Activated B cell treated with CpG ODN at 0.5 μM for 24 hours (primary cell): ENCODE results near the gene LBHD2. TPM values are rescaled to one million over a fixed set of nuclear protein-coding genes. Genes with fewer than 3 reads are reported as not detected.
"Not testable (repeated sequence)": the region's sequence is repeated elsewhere in the genome, so short reads cannot be mapped to it uniquely, and the experiment has no call there.

Experiments used
- ATAC-seq: fragments of 200-7000 bp; cut with Tn5 transposase; one replicate; pipeline ENCODE4 v1.10.0; 2021; ENCODE audit warnings: low read depth, mild to moderate bottlenecking, moderate library complexity
- CTCF ChIA-PET: fragments of 350-600 bp; sonication (Branson Sonifier 250); formaldehyde crosslinking; loops from one replicate; lab custom pipeline; 2021; ENCODE audit warnings: antibody characterized with exemption; lab: Charles Lee
- POLR2A ChIA-PET: fragments of 350-600 bp; sonication (Branson Sonifier 250); formaldehyde crosslinking; loops from one replicate; lab custom pipeline; 2021; ENCODE audit warnings: antibody characterized with exemption; lab: Charles Lee
- DNase-seq: peaks from one replicate; pipeline ENCODE4 v3.0.0; 2022
- H3K27ac Mint-ChIP-seq: one replicate; pipeline ENCODE4 v1.8.0; 2020; ENCODE audit warnings: mixed read lengths
- H3K27me3 Mint-ChIP-seq: one replicate; pipeline ENCODE4 v1.8.0; 2021; ENCODE audit warnings: mixed read lengths
- H3K36me3 Mint-ChIP-seq: one replicate; pipeline ENCODE4 v1.8.0; 2021; ENCODE audit warnings: low read depth, mixed read lengths
- H3K4me1 Mint-ChIP-seq: one replicate; pipeline ENCODE4 v1.8.0; 2021; ENCODE audit warnings: mixed read lengths
- H3K4me3 Mint-ChIP-seq: one replicate; pipeline ENCODE4 v1.8.0; 2020; ENCODE audit warnings: mild to moderate bottlenecking, mixed read lengths
- H3K9me3 Mint-ChIP-seq: one replicate; pipeline ENCODE4 v1.8.0; 2020; ENCODE audit warnings: mixed read lengths
- intact Hi-C: fragments of 100-400 bp; cut with micrococcal nuclease; formaldehyde crosslinking; loops from one replicate; pipeline ENCODE4 v1.15.1; 2024
- total RNA-seq: library from RNA; stranded (reverse); gene quantifications from 2 replicates; pipeline ENCODE4 v1.2.3, GENCODE V29; 2022
- TF ChIP-seq, protein P1 (sequence below): fragments of 200-600 bp; IDR thresholded peaks from one replicate; pipeline ENCODE4 v1.8.0; 2022; ENCODE audit warnings: antibody characterized with exemption, mild to moderate bottlenecking

The LBHD2 gene
- not detected in 2 replicates for total RNA-seq

DNA sequence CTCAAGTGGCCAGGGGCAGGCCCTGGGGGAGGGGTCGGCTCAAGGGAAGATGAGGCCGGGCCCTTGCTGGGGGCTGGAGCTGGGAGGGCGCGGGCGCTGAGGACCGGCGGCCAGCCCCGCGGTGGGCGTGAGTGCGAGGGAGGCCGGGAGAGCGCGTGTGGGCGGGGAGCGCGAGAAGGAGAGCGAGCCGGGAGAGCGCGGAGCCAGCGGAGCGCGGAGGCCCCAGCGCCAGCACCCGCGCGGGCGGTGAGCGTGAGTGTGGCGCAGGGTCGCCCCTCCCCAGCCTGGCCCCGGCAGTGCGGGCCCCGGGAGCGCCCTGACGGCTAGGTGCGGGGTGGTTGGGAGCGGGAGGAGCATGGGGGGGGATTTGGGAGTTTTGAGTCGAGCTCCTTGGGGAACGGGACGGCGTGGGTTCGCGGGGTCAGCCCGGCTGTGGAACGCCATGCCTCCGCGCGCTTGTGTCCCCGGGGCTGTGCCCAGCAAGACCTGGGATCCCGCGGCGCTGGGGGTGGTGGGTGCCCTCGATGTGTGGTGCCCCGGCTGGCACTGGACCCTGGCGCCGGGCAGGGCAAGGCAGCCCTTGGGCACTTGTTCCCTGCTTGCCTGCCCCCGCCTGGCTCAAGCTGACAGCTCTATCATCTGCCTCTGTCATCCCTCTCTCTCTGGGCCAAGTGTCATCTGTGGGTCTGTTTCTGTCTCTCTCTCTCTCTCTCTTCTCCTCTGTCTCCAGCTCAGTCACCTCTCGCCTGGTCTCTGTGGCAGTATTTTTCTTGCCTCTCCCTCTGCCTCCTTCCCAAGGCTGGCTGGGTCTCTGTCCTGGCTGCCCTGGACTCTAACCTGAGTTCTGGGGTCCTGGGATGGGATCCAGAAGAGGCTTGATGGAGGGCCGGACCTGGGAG, at the start of gene LBHD2:
Gene LBHD2 (plus strand): TSS at position 190 of the 899 bp plus-strand sequence. CDS start 1,803 bp downstream, outside the sequence.
- Mint-ChIP-seq H3K4me3 (no peak within 1 kb of the TSS), H3K27ac (no peak within 1 kb of the TSS), H3K4me1 (no peaks in the 10 kb centered on the region), H3K27me3 (peaks cover 14% of the 10 kb centered on the region), H3K9me3 (no peaks in the 10 kb centered on the region), H3K36me3 (no peaks in the 10 kb centered on the region)
- no peak for ATAC-seq
- TF ChIP-seq, protein P1, sequence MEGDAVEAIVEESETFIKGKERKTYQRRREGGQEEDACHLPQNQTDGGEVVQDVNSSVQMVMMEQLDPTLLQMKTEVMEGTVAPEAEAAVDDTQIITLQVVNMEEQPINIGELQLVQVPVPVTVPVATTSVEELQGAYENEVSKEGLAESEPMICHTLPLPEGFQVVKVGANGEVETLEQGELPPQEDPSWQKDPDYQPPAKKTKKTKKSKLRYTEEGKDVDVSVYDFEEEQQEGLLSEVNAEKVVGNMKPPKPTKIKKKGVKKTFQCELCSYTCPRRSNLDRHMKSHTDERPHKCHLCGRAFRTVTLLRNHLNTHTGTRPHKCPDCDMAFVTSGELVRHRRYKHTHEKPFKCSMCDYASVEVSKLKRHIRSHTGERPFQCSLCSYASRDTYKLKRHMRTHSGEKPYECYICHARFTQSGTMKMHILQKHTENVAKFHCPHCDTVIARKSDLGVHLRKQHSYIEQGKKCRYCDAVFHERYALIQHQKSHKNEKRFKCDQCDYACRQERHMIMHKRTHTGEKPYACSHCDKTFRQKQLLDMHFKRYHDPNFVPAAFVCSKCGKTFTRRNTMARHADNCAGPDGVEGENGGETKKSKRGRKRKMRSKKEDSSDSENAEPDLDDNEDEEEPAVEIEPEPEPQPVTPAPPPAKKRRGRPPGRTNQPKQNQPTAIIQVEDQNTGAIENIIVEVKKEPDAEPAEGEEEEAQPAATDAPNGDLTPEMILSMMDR = no peak
- CTCF ChIA-PET = no interaction called here
- POLR2A ChIA-PET = interaction anchor here (0.7 kb wide), 1 partner anchor 24 kb away, joined by 3 read pairs; no protein-coding TSS in a partner anchor
- intact Hi-C loops = no loop called here
- DNase-seq = no peak

DNA sequence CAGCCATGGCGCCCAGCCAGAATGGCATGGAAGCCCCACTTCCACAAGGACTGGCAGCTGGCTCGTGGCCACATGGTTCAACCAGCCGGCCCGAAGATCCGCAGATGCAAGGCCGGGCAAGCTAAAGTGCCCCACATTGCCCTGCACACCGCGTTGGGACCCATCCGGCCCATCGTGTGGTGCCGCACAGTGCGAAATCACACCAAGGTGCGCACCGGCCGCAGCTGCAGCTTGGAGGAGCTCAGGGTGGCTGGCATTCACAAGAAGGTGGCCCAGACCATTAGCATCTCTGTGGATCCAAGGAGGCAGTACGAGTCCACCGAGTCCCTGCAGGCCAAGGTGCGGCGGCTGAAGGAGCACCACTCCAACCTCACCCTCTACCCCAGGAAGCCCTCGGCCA, 42.5 kb upstream of the LBHD2 start:
- ATAC-seq = no peak
- peaks cover 19% of the 10 kb centered on the region for H3K36me3 Mint-ChIP-seq
- ChIA-PET CTCF (no interaction called here), POLR2A (no interaction called here)
- no peaks in the 10 kb centered on the region for H3K27me3 Mint-ChIP-seq
- no peak overlapping the region for H3K27ac Mint-ChIP-seq
- TF ChIP-seq, protein P1 = no peak
- intact Hi-C loops = no loop called here
- no peak for DNase-seq
- no peak overlapping the region for H3K4me3 Mint-ChIP-seq
- H3K4me1 Mint-ChIP-seq = peaks cover 33% of the 10 kb centered on the region
- peaks cover 5% of the 10 kb centered on the region for H3K9me3 Mint-ChIP-seq

DNA sequence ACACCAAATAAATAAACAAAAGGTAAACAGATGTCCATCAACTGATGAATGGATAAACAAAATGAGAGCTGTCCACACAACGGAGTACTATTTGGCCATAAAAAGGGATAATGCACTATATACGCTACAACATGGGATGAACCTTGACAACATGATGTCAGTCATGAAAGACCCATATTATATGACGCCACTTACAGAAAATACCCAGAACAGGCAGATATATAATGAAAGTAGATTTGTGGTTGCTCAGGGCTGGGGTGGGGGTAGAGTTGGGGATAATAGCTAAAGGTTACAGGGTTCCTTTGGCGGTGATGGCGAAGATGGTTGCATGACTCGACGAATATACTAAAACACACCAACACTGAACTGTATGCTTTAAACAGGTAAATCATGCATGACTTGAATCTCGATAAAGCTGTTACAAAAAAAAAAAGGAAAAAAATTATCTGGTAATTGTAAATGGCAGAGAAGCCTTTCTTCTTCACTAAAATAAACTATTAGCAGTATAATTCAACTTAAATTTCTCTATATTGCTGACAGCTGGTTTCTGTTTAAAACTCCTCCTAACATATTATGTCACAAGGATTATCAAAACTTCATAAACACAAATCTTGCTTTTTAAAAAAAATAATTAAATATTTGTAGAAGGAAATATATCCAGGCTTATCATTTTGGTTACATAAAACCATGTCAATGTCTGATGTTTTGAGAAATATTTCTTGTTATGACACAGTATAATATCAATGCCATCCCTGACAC, 40.6 kb upstream of the LBHD2 start:
- POLR2A ChIA-PET = no interaction called here
- CTCF ChIA-PET = no interaction called here
- TF ChIP-seq, protein P1 = no peak
- Mint-ChIP-seq H3K36me3 (peaks cover 21% of the 10 kb centered on the region), H3K4me3 (no peak overlapping the region), H3K27ac (no peak overlapping the region), H3K27me3 (no peaks in the 10 kb centered on the region), H3K4me1 (peaks cover 35% of the 10 kb centered on the region), H3K9me3 (peaks cover 5% of the 10 kb centered on the region)
- ATAC-seq = no peak
- no peak for DNase-seq
- intact Hi-C loops = no loop called here

DNA sequence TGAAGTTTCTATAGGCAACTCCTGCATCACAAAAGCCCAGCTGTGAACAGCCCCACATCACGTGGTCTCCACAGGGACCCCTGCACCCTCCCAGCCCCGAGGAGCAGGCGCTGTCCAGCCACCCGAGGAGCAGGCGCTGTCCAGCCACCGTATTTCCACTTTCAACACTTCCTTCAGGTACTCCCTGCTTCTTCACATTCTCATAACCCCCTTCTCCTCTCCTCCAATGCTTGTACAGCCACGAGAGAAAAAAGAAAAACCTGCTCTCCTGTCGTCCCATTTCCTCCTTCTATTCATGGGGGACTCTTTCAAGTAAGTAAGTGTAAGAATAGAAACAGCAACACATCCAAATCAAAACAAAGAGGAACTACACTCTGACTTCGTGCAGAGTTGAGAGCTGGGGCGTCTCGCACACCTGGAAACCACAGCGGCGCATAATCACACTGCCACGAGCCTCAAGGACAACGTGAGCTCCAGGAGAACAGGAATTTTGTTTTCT, 38.6 kb upstream of the LBHD2 start:
- peaks cover 5% of the 10 kb centered on the region for H3K9me3 Mint-ChIP-seq
- DNase-seq (no peak), ATAC-seq (peak; percentile 80)
- peak overlapping the region; percentile 76 for H3K4me3 Mint-ChIP-seq
- H3K36me3 Mint-ChIP-seq = peaks cover 21% of the 10 kb centered on the region
- TF ChIP-seq, protein P1 = no peak
- ChIA-PET POLR2A (interaction anchor here (1.0 to 1.4 kb wide), 2 partner anchors 11 to 12 kb away, joined by 3 to 5 read pairs; partner anchors contain the start of gene CDC42BPB), CTCF (no interaction called here)
- peaks cover 31% of the 10 kb centered on the region for H3K4me1 Mint-ChIP-seq
- peak overlapping the region; percentile 72 for H3K27ac Mint-ChIP-seq
- no peaks in the 10 kb centered on the region for H3K27me3 Mint-ChIP-seq
- intact Hi-C loops = loop anchor here (1.0 kb wide), 1 partner anchor 9 kb away; no protein-coding TSS in a partner anchor

DNA sequence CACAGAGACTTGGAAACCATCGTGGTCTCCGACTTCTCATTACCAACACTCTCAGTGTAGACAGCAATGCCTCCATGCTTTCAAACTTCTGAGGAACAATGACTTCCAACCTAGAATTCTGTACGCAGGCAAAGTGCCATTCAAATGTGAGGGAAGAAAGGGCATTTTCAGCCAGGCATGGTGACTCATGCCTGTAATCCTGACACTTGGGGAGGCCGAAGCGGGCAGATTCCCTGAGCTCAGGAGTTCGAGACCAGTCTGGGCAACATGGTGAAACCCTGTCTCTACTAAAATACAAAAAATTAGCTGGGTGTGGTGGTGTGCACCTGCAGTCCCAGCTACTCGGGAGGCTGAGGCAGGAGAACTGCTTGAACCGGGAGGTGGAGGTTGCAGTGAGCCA, 36.6 kb upstream of the LBHD2 start:
- POLR2A ChIA-PET, H3K27ac Mint-ChIP-seq, DNase-seq, H3K4me3 Mint-ChIP-seq, H3K27me3 Mint-ChIP-seq, H3K9me3 Mint-ChIP-seq, ATAC-seq, CTCF ChIA-PET, H3K36me3 Mint-ChIP-seq, intact Hi-C loops: not testable (repeated sequence)
- peaks cover 34% of the 10 kb centered on the region for H3K4me1 Mint-ChIP-seq
